Cardiac muscle cell (in vitro differentiated cells and primary cell): ENCODE results near the gene RASGRF2. TPM values are rescaled to one million over a fixed set of nuclear protein-coding genes. Genes with fewer than 3 reads are reported as not detected.

ENCODE experiments used
- DNase-seq, 2 donors: peaks; one replicate each; pipeline versions ENCODE4 v3.0.0 to v3.0.0-alpha.2; 2010 to 2017; ENCODE audit warnings: low read depth in 1 of 2, low spot score in 1 of 2
- H3K27ac ChIP-seq: fragments of 200-600 bp; sonication (generic); 2 replicates; pipeline ENCODE4 v1.5.1; 2016
- H3K27me3 ChIP-seq: fragments of 200-600 bp; sonication (generic); 2 replicates; pipeline ENCODE4 v1.6.0; 2016; ENCODE audit warnings: control low read depth
- H3K36me3 ChIP-seq: fragments of 200-600 bp; sonication (generic); 2 replicates; pipeline ENCODE4 v1.5.1; 2016; ENCODE audit warnings: control low read depth
- H3K4me1 ChIP-seq: fragments of 200-600 bp; sonication (generic); 2 replicates; pipeline ENCODE4 v1.8.1; 2017; ENCODE audit warnings: low read depth, mild to moderate bottlenecking, mixed run types
- H3K4me3 ChIP-seq: fragments of 200-600 bp; sonication (generic); 2 replicates; pipeline ENCODE4 v1.5.1; 2016; ENCODE audit warnings: mild to moderate bottlenecking
- H3K9me3 ChIP-seq: fragments of 200-600 bp; sonication (generic); 2 replicates; pipeline ENCODE4 v1.5.1; 2017; ENCODE audit warnings: low read depth, mild to moderate bottlenecking, control low read depth
- polyA plus RNA-seq: library from polyadenylated mRNA; unstranded; fragments of >200 nt; fragmentation: Nextera tagmentation; extraction: Ambion mirVana; gene quantifications from 2 replicates; pipeline ENCODE4 v1.2.1, GENCODE V29; 2016
- total RNA-seq: library from RNA; depleted of rRNA; stranded (reverse); fragments of >200 nt; gene quantifications from 2 replicates; pipeline ENCODE4 v1.2.3, GENCODE V29; 2016
- TF ChIP-seq, protein P1 (sequence below): IDR thresholded peaks from 2 replicates; pipeline ENCODE4 v1.5.1; 2012; ENCODE audit warnings: low read depth, mild to moderate bottlenecking, low read length

RASGRF2 gene
- total and polyA plus RNA-seq, 2 experiments from 2014 or later: 0.06 to 0.33 TPM

DNA sequence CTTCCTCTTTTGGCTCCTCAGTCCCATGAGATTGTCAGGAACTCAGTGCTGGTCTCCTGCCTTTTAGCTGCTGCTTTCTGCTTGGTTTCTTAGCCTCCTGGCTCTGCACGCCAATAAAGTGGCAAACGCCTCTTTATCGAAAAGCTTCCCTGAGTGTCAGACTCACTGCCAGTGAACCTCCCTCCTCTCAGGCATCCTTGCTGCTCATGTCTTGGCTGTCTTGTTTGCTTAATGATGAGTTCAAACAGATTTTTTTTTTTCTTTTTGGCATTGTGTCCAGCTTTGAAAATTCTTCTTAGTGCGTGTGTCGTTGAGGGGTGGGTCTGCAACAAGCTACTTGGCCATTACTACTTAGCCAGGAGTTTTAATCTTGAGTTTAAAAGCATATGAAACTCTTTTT, 14.9 kb downstream of the RASGRF2 start:
- DNase-seq: no peak
- H3K4me3 ChIP-seq: no peak overlapping the region
- no peaks in the 10 kb centered on the region for H3K4me1 ChIP-seq
- H3K36me3 ChIP-seq: no peaks in the 10 kb centered on the region
- TF ChIP-seq, protein P1, sequence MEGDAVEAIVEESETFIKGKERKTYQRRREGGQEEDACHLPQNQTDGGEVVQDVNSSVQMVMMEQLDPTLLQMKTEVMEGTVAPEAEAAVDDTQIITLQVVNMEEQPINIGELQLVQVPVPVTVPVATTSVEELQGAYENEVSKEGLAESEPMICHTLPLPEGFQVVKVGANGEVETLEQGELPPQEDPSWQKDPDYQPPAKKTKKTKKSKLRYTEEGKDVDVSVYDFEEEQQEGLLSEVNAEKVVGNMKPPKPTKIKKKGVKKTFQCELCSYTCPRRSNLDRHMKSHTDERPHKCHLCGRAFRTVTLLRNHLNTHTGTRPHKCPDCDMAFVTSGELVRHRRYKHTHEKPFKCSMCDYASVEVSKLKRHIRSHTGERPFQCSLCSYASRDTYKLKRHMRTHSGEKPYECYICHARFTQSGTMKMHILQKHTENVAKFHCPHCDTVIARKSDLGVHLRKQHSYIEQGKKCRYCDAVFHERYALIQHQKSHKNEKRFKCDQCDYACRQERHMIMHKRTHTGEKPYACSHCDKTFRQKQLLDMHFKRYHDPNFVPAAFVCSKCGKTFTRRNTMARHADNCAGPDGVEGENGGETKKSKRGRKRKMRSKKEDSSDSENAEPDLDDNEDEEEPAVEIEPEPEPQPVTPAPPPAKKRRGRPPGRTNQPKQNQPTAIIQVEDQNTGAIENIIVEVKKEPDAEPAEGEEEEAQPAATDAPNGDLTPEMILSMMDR: no peak
- no peaks in the 10 kb centered on the region for H3K9me3 ChIP-seq
- no peaks in the 10 kb centered on the region for H3K27me3 ChIP-seq
- no peak overlapping the region for H3K27ac ChIP-seq

DNA sequence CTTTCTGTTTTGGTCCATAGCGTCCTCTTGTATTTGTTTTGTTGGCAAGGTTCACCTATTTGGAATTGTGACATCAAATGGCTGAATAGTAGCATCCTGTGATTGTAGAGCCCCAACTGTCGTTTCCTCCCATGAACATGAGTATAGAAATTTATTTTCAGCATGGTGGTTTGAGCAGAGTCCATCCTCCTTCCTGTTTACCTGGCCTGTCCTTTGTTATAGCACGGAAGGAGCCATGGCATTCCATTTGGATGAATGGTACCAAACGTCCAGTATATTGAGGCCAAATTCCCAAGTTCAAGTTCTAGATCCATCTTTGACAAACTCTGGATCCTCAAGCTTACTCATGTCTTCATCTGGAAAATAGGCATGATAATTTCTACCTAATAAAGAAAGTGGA, 16.8 kb downstream of the RASGRF2 start:
- Histone ChIP-seq H3K9me3 (no peaks in the 10 kb centered on the region), H3K36me3 (no peaks in the 10 kb centered on the region)
- DNase-seq: no peak

DNA sequence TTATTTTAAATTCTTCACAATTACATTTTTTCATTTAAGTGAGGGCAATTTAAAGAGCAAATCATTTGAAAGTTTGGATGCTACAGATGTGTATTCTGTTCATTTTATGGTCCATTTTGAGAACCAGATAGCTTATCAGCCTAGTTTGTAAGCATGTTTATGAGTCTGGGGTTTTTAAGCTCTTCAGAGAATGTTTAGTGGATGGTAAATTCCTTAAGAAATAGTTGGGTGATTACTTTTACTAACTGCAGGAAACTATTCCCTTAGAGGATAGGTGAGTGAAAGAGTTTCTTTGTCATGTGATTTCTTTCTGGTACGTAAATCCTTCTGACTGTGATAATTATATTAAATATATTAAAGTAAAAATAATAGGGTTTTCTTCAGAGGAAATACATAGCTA, 17.6 kb downstream of the RASGRF2 start:
- Histone ChIP-seq H3K4me1 (no peaks in the 10 kb centered on the region), H3K9me3 (no peaks in the 10 kb centered on the region), H3K27ac (no peak overlapping the region), H3K36me3 (no peaks in the 10 kb centered on the region), H3K27me3 (no peaks in the 10 kb centered on the region), H3K4me3 (no peak overlapping the region)
- TF ChIP-seq, protein P1: no peak
- no peak for DNase-seq

More for the DNA sequence above, 16.8 kb downstream of the RASGRF2 start:
- Histone ChIP-seq H3K4me3 (no peak overlapping the region), H3K27ac (no peak overlapping the region), H3K4me1 (no peaks in the 10 kb centered on the region), H3K27me3 (no peaks in the 10 kb centered on the region)
- TF ChIP-seq, protein P1: no peak

DNA sequence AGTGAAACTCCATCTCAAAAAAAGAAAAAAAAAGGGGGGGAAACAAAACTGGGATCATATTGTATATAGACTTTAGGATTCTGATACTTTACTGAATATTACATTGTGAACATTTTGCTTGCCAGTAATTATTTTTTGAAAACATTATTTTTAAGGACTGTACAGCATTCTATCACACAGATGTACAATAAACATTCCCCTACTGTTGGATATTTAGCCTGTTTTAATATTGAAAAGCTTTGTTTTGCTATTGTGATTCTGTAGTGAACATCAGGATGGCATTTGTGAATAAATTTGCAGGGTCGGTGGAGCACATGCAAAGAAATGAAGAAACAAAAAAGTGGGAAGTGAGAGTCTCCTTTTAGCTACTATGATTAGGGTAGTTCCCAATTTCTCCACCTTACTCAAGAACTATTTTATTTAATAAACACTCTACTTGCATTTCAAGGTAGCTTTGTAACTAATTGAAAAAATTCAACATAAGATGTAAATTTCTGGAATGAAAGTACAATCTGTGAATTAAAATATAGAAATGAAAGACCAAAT, 18.7 kb downstream of the RASGRF2 start:
- Histone ChIP-seq H3K27me3 (no peaks in the 10 kb centered on the region), H3K9me3 (no peaks in the 10 kb centered on the region), H3K36me3 (no peaks in the 10 kb centered on the region), H3K4me1 (no peaks in the 10 kb centered on the region), H3K4me3 (no peak overlapping the region), H3K27ac (no peak overlapping the region)
- TF ChIP-seq, protein P1: no peak
- no peak for DNase-seq

DNA sequence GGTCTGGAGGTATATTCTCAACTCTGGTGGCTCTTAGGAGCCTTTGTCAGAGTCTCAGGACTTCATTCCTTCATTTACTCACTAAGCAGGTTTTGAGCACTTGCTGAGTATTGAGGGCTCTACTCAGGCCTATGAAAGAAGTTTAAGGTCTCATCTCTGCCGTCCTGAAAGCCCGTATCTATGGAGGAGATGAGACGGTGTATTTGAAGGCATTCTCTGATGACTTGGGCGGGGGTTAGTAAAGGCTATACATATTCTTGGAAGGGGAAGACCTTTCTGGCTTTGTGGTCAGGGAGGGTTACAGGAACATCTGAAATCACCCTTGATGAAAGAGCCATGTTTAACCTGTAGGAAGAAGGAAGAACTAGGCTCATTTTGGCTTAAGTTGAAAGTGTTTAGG, 21.9 kb downstream of the RASGRF2 start:
- Histone ChIP-seq H3K27me3 (no peaks in the 10 kb centered on the region), H3K4me3 (no peak overlapping the region), H3K36me3 (no peaks in the 10 kb centered on the region), H3K9me3 (no peaks in the 10 kb centered on the region), H3K27ac (no peak overlapping the region), H3K4me1 (no peaks in the 10 kb centered on the region)
- DNase-seq: no peak
- TF ChIP-seq, protein P1: no peak
